GM19455 (cell line): Measurements from ENCODE around the gene CACNA2D3.

ENCODE experiments used
- ATAC-seq: cut with Tn5 transposase; IDR thresholded peaks from one replicate; pipeline ENCODE4 v1.9.1; 2021; ENCODE audit not compliant: unreplicated experiment

The CACNA2D3 gene

DNA sequence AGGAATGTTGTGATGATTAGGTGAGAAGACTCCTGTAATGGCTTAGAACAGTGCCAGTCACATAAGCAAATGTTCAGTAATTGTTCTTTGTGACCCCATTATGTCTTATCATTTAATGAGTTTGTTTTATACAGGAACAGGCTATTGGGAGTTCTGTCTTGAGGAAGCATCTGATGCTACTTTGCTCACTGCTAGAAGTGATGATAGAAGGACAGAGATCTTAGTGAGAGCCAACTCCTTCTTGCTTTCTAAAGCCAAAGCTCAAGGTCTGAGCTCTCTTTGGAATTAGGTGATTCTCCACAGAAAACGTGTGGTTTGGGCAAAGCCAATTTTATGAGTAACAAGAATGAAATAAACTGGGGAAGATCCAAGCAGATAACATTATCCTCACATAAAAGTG, 590.7 kb downstream of the CACNA2D3 start:
- no peak for ATAC-seq

DNA sequence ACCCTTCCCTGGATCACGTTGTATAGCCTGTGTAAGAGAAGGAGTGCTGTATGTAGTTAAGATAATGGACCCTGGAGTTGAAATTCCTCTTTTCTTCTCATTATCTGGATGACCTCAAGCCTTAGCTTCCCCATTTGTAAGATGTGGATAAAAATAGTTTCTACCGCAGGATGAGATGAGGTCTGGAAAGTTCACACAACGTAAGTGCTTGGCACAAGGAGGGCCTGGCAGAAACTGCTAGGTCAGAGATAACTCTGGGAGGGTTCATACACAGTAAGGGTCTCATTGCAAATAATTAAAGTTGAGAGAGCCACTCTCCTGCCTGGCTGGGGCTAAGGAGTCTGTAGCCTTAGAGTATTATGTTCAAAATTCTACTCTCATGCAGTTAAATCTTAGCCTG, 591.1 kb downstream of the CACNA2D3 start:
- ATAC-seq: no peak

GRCh38 chr3:54714035-54714434, 591.7 kb downstream of the CACNA2D3 start:
- no peak for ATAC-seq

DNA sequence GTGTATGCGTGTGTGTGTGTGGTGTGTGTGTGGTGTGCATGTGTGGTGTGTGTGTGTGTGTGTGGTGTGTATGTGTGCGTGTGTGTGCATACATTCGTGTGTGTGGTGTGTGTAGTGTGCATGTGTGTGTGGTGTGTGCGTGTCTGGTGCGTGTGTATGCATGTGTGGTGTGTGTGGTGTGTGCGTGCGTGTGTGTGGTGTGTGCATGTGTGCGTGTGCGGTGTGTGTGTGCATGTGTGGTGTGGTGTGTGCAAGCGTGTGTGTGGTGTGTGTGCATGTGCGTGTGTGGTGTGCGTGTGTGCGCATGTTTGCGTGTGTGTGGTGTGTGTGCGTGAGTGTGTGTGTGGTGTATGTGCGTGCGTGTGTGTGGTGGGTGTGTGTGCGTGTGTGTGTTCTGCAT, 595.2 kb downstream of the CACNA2D3 start:
- no peak for ATAC-seq

DNA sequence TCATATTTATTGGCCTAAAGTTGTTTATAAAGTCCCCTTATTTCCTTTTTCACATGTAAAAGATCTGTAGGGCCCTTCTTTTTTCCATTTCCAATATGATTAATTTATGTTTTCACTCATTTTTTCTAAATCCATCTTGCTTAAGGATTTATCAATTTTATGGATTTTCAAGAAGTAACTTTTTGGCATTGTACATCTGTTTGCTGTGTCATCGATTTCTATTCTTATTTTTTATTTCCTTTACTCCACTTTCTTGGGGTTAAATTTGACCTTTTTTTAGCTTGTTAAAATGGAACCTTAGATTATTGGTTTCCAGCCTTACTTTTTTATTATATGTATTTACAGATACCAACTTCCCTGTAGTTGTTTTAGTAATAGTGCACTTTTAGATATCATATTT, 597.6 kb downstream of the CACNA2D3 start:
- no peak for ATAC-seq

DNA sequence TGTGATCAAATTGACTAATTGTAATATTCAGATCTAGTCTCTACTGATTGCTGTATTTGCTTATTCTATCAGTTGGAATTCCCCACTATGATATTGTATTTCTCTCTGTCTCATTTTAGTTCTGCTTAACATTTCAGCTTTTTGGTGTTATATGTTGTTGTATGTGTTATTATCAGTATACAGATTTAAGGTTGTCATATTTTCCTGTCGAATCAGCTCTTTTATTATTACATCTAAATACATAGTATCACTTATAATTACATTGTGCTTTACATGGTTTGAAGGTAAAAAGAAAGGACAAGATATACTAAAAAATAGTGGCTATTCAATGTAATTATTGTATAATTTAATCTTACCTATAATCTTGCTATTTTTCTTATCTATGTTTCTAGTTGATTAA, 598.3 kb downstream of the CACNA2D3 start:
- no peak for ATAC-seq

- ATAC-seq: no peak
These were observed 609.5 kb downstream of the CACNA2D3 start for GRCh38 chr3:54731732-54732445.

- ATAC-seq: no peak
These were observed 611.0 kb downstream of the CACNA2D3 start for GRCh38 chr3:54733106-54734006.

- ATAC-seq: no peak
These were observed 614.1 kb downstream of the CACNA2D3 start for GRCh38 chr3:54736459-54736858.

- ATAC-seq: no peak
These were observed 621.4 kb downstream of the CACNA2D3 start for GRCh38 chr3:54743755-54744154.

GRCh38 chr3:54744291-54744690, 621.9 kb downstream of the CACNA2D3 start:
- no peak for ATAC-seq

GRCh38 chr3:54745843-54746242, 623.5 kb downstream of the CACNA2D3 start:
- no peak for ATAC-seq

- ATAC-seq: no peak
These were observed 624.4 kb downstream of the CACNA2D3 start for GRCh38 chr3:54746722-54747121.

DNA sequence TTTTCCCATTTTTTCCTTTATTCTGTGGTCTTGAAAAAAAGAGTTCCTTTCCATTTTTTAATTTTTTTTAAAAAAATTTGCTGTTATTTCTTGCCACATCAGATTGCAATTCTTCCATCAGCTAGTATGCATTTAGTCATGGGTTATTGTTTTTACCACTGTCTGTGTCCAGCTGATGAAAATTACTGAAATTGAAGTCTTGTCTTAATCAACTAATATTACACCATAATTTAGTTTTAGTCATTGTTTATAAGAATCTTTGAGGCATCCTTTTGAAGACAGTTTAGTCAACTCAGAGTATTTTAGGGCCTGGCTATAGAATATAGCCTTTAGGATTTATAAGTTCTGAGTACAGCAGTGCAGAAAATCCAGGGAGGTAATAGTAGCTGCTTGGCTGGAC, 633.4 kb downstream of the CACNA2D3 start:
- no peak for ATAC-seq

- ATAC-seq: no peak
These were observed 634.0 kb downstream of the CACNA2D3 start for GRCh38 chr3:54756330-54756731.

DNA sequence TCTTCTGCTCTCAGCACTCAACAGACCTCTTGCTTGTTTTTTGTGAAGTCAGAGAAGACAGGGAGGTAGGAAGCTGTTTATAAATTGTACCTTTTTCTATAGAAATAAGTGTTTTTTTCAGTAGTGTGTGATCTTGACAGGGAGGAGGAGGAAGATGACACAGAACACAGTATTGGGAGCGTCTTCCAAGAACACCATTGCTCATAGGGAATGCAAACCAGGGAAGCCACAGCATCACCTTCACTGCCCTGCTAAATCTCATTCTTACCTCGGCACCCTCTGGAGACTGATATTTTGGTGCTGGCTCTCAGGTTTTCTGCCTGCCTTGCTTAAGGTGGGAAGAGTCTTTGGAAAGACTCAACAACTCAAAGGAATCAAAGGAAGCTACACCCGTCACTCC, 636.1 kb downstream of the CACNA2D3 start:
- ATAC-seq: no peak

DNA sequence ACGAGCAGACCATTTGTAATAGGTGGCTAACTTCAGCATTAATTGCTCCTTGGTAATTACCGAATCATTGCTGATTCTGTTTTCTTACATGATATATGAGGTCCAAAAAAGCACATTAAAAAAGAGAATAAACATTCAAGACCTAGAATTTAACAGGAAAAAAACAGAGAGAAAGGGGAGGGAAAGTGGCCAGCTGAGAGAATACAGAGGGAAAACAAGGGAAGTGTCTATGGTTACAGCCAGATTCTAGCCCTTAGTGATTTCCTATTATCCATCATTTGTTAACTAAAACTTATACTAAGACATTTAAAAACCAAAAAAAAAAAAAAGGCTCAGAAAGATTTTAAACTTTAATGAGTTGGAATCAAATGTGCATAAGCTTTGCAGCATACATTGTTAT, 636.8 kb downstream of the CACNA2D3 start:
- no peak for ATAC-seq

- ATAC-seq: no peak
These were observed 637.8 kb downstream of the CACNA2D3 start for GRCh38 chr3:54760201-54760600.

GRCh38 chr3:54761637-54762036, 639.3 kb downstream of the CACNA2D3 start:
- no peak for ATAC-seq

DNA sequence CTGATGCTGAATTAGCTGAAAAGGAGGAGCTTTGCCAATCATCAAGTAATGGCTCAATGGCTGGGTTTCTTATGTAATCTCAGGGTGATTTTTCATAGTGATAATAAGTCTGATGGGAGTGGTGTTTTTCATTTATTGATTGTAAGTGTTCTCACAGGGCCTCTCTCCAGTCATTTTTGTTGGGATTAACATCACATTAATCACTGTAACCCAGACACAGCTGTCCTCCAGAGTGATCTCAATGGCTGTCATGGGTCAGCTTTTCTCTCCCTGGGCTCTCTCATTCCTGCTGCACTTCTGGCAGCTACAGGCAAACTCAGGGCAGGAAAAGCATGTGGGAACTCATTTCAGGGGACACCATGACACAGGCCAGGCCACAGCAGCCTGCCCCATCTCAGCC, 642.6 kb downstream of the CACNA2D3 start:
- no peak for ATAC-seq

GRCh38 chr3:54771050-54771449, 648.7 kb downstream of the CACNA2D3 start:
- ATAC-seq: no peak

DNA sequence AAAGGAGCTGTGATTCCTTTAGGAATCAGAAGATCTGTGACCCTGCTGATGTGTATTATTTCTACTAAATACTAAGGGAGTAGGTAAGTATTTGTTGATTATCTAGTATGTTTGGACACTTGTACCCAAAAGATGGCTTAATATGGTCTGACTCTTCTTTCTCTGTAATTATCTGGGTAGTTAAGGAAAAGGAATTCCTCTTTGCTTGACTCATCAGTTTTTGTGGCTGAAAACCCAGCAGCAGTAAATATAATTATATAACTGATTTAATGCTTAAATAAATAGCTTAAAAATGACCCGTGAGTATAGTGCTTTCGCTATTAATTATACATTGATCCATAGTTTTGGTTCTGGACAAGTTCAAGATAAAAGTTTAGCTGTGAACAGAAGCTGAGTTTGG, 649.7 kb downstream of the CACNA2D3 start:
- no peak for ATAC-seq
